HCT116 (cell line): Measurements from ENCODE around the gene RNU5D-1. TPM values are rescaled to one million over a fixed set of nuclear protein-coding genes. Genes with fewer than 3 reads are reported as not detected.

Experiments used
- ATAC-seq: fragments of 200-7000 bp; cut with Tn5 transposase; 2 replicates; pipeline ENCODE4 v1.9.1; 2020; ENCODE audit warnings: mild to moderate bottlenecking, moderate library complexity
- BruUV-seq: library from RNA; stranded (reverse); fragments of 400-500 nt; replicated peaks from 2 replicates; lab custom pipeline; 2021; lab: Mats Ljungman, UMichigan
- CTCF ChIA-PET: fragments of 300-600 bp; sonication (Branson Sonifier 250); formaldehyde crosslinking; loops from one replicate; lab custom pipeline; 2021; ENCODE audit warnings: antibody characterized with exemption; lab: Charles Lee
- POLR2A ChIA-PET: fragments of 300-600, 350-600 bp; sonication (Branson Sonifier 250); formaldehyde crosslinking; loops from one replicate; lab custom pipeline; 2021; ENCODE audit warnings: antibody characterized with exemption; lab: Charles Lee
- RAD21 ChIA-PET, 2 experiments: fragments of 300-600 bp; sonication (Branson Sonifier 250); formaldehyde crosslinking; loops; one replicate each; lab custom pipeline; 2023; ENCODE audit warnings: low total read pairs in 2 of 2; ENCODE audit not compliant: uncharacterized antibody in 2 of 2, unreplicated experiment in 2 of 2, low non-redundant PET in 1 of 2; lab: Charles Lee
- DNase-seq: peaks from one replicate; pipeline ENCODE4 v3.0.0-alpha.2; 2010; ENCODE audit warnings: low read depth, low spot score
- H2AFZ ChIP-seq: fragments of 200-600 bp; shearing (Covaris generic), sonication (generic); 2 replicates; pipeline ENCODE4 v1.6.1; 2017; ENCODE audit warnings: low read depth, mixed run types, mixed read lengths, antibody characterized with exemption, low read length; ENCODE audit not compliant: poor library complexity, severe bottlenecking
- H3K27ac ChIP-seq: 2 replicates; pipeline ENCODE4 v1.5.1; 2012; ENCODE audit warnings: low read depth, low read length
- H3K27me3 ChIP-seq: fragments of 200-600 bp; sonication (generic); 2 replicates; pipeline ENCODE4 v1.6.1; 2016; ENCODE audit warnings: mixed run types, low read length, mixed read lengths; ENCODE audit not compliant: insufficient read depth
- H3K36me3 ChIP-seq, 2 experiments: fragments of 200-500 bp in 1 of 2; fragments of 200-600 bp in 1 of 2; sonication (Bioruptor generic) in 1 of 2; sonication (generic) in 1 of 2; 2 replicates each; pipeline versions ENCODE4 v1.5.1 to v1.6.1; 2014 to 2016; ENCODE audit warnings: low read length in 2 of 2, inconsistent platforms in 1 of 2, mixed read lengths in 1 of 2, mixed run types in 1 of 2; ENCODE audit not compliant: insufficient read depth in 2 of 2, control insufficient read depth in 1 of 2
- H3K4me1 ChIP-seq, 2 experiments: fragments of 200-600 bp in 1 of 2; sonication (generic) in 1 of 2; 2 replicates each; pipeline versions ENCODE4 v1.5.1 to v1.6.1; 2012 to 2017; ENCODE audit warnings: low read length in 2 of 2, inconsistent platforms in 1 of 2, mild to moderate bottlenecking in 1 of 2, mixed read lengths in 1 of 2, mixed run types in 1 of 2, moderate library complexity in 1 of 2; ENCODE audit not compliant: insufficient read depth in 2 of 2, control insufficient read depth in 1 of 2
- H3K4me2 ChIP-seq: fragments of 200-600 bp; sonication (generic); 2 replicates; pipeline ENCODE4 v1.6.1; 2017; ENCODE audit warnings: mixed run types, low read length, mixed read lengths
- H3K4me3 ChIP-seq, 2 experiments: fragments of 200-600 bp in 1 of 2; sonication (generic) in 1 of 2; replicated peaks in 1 of 2; 2 replicates each; pipeline ENCODE4 v1.5.1; 2011 to 2016; ENCODE audit warnings: low read length in 2 of 2, control low read depth in 1 of 2, low read depth in 1 of 2, mild to moderate bottlenecking in 1 of 2, mixed read lengths in 1 of 2, mixed run types in 1 of 2
- H3K79me2 ChIP-seq: fragments of 200-600 bp; sonication (generic); 2 replicates; pipeline ENCODE4 v1.6.1; 2017; ENCODE audit warnings: mild to moderate bottlenecking, mixed run types, low read length, moderate library complexity, mixed read lengths; ENCODE audit not compliant: insufficient read depth
- H3K9ac ChIP-seq: fragments of 200-600 bp; sonication (generic); 2 replicates; pipeline ENCODE4 v1.6.1; 2016; ENCODE audit warnings: low read length, mixed read lengths
- H3K9me2 ChIP-seq: fragments of 200-600 bp; sonication (generic), shearing (Covaris generic); 2 replicates; pipeline ENCODE4 v1.6.1; 2017; ENCODE audit warnings: mixed run types, mild to moderate bottlenecking, moderate library complexity; ENCODE audit not compliant: insufficient read depth
- H3K9me3 ChIP-seq, 2 experiments: fragments of 200-500 bp in 1 of 2; fragments of 200-600 bp in 1 of 2; sonication (Bioruptor generic) in 1 of 2; sonication (generic) in 1 of 2; 2 replicates each; pipeline ENCODE4 v1.6.1; 2014 to 2017; ENCODE audit warnings: low read length in 2 of 2, mixed read lengths in 2 of 2, inconsistent platforms in 1 of 2, low read depth in 1 of 2, mild to moderate bottlenecking in 1 of 2, mixed run types in 1 of 2, moderate library complexity in 1 of 2; ENCODE audit not compliant: control insufficient read depth in 1 of 2, insufficient read depth in 1 of 2
- H4K20me1 ChIP-seq: fragments of 200-600 bp; sonication (generic), shearing (Covaris generic); 2 replicates; pipeline ENCODE4 v1.6.1; 2017; ENCODE audit warnings: mixed run types, mild to moderate bottlenecking, moderate library complexity; ENCODE audit not compliant: insufficient read depth
- CBX3 ChIP-seq: IDR thresholded peaks from 2 replicates; pipeline ENCODE4 v1.6.1; 2012; ENCODE audit warnings: low read depth
- CTCF ChIP-seq, 3 experiments: fragments of 200-600 bp in 1 of 3; sonication (generic) in 1 of 3; IDR thresholded peaks in 2 of 3; conservative IDR thresholded peaks in 1 of 3; 2 replicates each; pipeline ENCODE4 v1.5.1; 2012 to 2017; ENCODE audit warnings: low read depth in 2 of 3, low read length in 2 of 3, antibody characterized with exemption in 1 of 3, borderline replicate concordance in 1 of 3, control low read depth in 1 of 3, mild to moderate bottlenecking in 1 of 3, mixed read lengths in 1 of 3, mixed run types in 1 of 3, moderate library complexity in 1 of 3; ENCODE audit not compliant: insufficient read depth in 1 of 3
- ELF1 ChIP-seq: IDR thresholded peaks from 2 replicates; pipeline ENCODE4 v1.6.1; 2012; ENCODE audit warnings: low read depth, borderline replicate concordance
- JUND ChIP-seq: IDR thresholded peaks from 2 replicates; pipeline ENCODE4 v1.6.1; 2012
- POLR2AphosphoS5 ChIP-seq: IDR thresholded peaks from 2 replicates; pipeline ENCODE4 v1.6.1; 2011; ENCODE audit warnings: mild to moderate bottlenecking, low read depth, low read length, moderate library complexity
- RAD21 ChIP-seq: IDR thresholded peaks from 2 replicates; pipeline ENCODE4 v1.6.1; 2012; ENCODE audit warnings: low read depth, mild to moderate bottlenecking
- SP1 ChIP-seq: IDR thresholded peaks from 2 replicates; pipeline ENCODE4 v1.6.1; 2012; ENCODE audit warnings: low read depth
- TCF7L2 ChIP-seq: IDR thresholded peaks from 2 replicates; pipeline ENCODE4 v1.7.0; 2011; ENCODE audit warnings: borderline replicate concordance, inconsistent platforms; ENCODE audit not compliant: insufficient read depth, insufficient read length; ENCODE audit errors: extremely low read depth
- ZBTB33 ChIP-seq: IDR thresholded peaks from 2 replicates; pipeline ENCODE4 v1.6.1; 2011; ENCODE audit warnings: mild to moderate bottlenecking, low read length, moderate library complexity; ENCODE audit not compliant: insufficient replicate concordance; ENCODE audit errors: extremely low read depth
- intact Hi-C: fragments of 100-400 bp; cut with micrococcal nuclease; formaldehyde crosslinking; loops from 2 replicates; pipeline ENCODE4 v1.10.0; 2022
- total RNA-seq: library from RNA; stranded (reverse); gene quantifications from one replicate; pipeline ENCODE4 v1.2.1, GENCODE V29; 2021; ENCODE audit not compliant: unreplicated experiment

RNU5D-1 gene
- total RNA-seq, 1 experiment from 2014 or later = not detected

- ChIA-PET POLR2A (interaction anchor here (0.9 to 2.8 kb wide), 4 partner anchors 10 to 102 kb away, joined by 3 to 21 read pairs (median 3); partner anchors contain the start of gene RNU5D-1), CTCF (interaction anchor here (0.7 to 0.9 kb wide), 2 partner anchors 8 to 327 kb away, joined by 3 read pairs; no protein-coding TSS in a partner anchor), RAD21 (interaction anchor here in 1 of 2 experiments (0.7 kb wide), 1 partner anchor 506 kb away, joined by 3 read pairs; no protein-coding TSS in a partner anchor)
- BruUV-seq = no TSS peak
- H3K4me3 ChIP-seq = no peak overlapping the region
- H3K9me2 ChIP-seq = no peaks in the 10 kb centered on the region
- ATAC-seq (no peak), DNase-seq (no peak)
- peaks cover 19 to 41% of the 10 kb centered on the region in 2 experiments for H3K4me1 ChIP-seq
- H3K27ac ChIP-seq = no peak overlapping the region
- H4K20me1 ChIP-seq = no peaks in the 10 kb centered on the region
- no peak overlapping the region for H3K9ac ChIP-seq
- no peaks in the 10 kb centered on the region for H3K27me3 ChIP-seq
- no peaks in the 10 kb centered on the region for H3K79me2 ChIP-seq
- TF ChIP-seq CBX3 = no peak
- no peak for TF ChIP-seq JUND
- H3K36me3 ChIP-seq = no peaks in the 10 kb centered on the region
- H3K9me3 ChIP-seq = no peaks in the 10 kb centered on the region
- intact Hi-C loops = no loop called here
- H2AFZ ChIP-seq = no peak overlapping the region
- no peak overlapping the region for H3K4me2 ChIP-seq
Measured at GRCh38 chr1:44717156-44717555, 13.8 kb downstream of the RNU5D-1 start.

- peaks cover 16 to 27% of the 10 kb centered on the region in 2 experiments for H3K4me1 ChIP-seq
- H3K9ac ChIP-seq = no peak overlapping the region
- peak overlapping the region; percentile 42 for H3K4me2 ChIP-seq
- 0 out of 2 replicates have a peak, but pooled peaks cover 4% of the 10 kb centered on the region for H3K27me3 ChIP-seq
- intact Hi-C loops = no loop called here
- POLR2A ChIA-PET = no interaction called here
- peak overlapping the region; percentile 55 for H2AFZ ChIP-seq
- no peaks in the 10 kb centered on the region for H3K9me2 ChIP-seq
- peak; percentile 79 for ATAC-seq
- CTCF ChIA-PET = interaction anchor here (0.6 to 1.1 kb wide), 2 partner anchors 83 to 687 kb away, joined by 3 to 4 read pairs; no protein-coding TSS in a partner anchor
- H4K20me1 ChIP-seq = no peaks in the 10 kb centered on the region
- RAD21 ChIA-PET = no interaction called here
- H3K4me3 ChIP-seq = no peak overlapping the region
- no TSS peak for BruUV-seq
- H3K36me3 ChIP-seq = no peaks in the 10 kb centered on the region
- H3K27ac ChIP-seq = no peak overlapping the region
- TF ChIP-seq TCF7L2 (peak; percentile 11), ELF1 (no peak), CTCF (IDR thresholded peaks at IDR 0.05 in 2 of 3, conservative IDR thresholded peaks at IDR 0.05 in 1 of 3; ENCODE audit: borderline replicate concordance in 1 of 3, insufficient read depth in 1 of 3, low read depth in 2 of 3, low read length in 2 of 3) (peak; percentile 69 to 94 (median 92)), ZBTB33 (no peak), SP1 (no peak), POLR2AphosphoS5 (no peak), CBX3 (no peak), RAD21 (peak; percentile 78)
- TF ChIP-seq, all 23 proteins: peak for 3
- H3K79me2 ChIP-seq = no peaks in the 10 kb centered on the region
- no peak for DNase-seq
- H3K9me3 ChIP-seq = no peaks in the 10 kb centered on the region
Measured at GRCh38 chr1:44714944-44715571, 15.9 kb downstream of the RNU5D-1 start.
